ENCODE results near the gene PGLYRP2.
"Not testable (repeated sequence)": the region's sequence is repeated elsewhere in the genome, so short reads cannot be mapped to it uniquely, and the experiment has no call there.

Gene PGLYRP2

DNA sequence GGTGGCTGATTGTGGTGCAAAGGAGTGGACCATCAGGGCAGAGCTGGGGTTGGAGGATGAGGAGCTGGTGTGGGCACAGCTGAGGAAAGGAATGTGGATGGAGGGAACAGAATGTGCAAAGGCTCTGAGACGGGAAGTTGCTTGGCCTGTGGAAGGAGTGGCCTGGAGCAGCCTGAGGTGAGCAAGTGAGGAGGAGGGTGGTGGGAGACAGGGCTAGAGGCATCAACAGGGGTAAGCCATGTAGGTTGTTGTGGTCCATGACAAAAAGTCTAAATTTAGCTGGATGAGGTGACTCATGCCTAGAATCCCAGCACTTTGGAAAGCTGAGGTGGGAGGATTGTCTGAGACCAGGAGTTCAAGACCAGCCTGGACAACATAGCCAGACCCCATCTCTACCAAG, 38.5 kb upstream of the PGLYRP2 start:
- no peak overlapping the region for H3K4me2 ChIP-seq (ENCODE audit: low read depth, low read length, poor library complexity, severe bottlenecking)
- TF ChIP-seq CTCF (conservative IDR thresholded peaks at IDR 0.05; ENCODE audit: low read length) (no peak), EZH2phosphoT487 (IDR thresholded peaks at IDR 0.05; ENCODE audit: borderline replicate concordance) (no peak)
- H2AFZ ChIP-seq (ENCODE audit: low read length), result no peak overlapping the region
- no peak overlapping the region for H3K9ac ChIP-seq (ENCODE audit: low read depth, low read length, poor library complexity, severe bottlenecking)
- H3F3A ChIP-seq (ENCODE audit: low read depth), result no peaks in the 10 kb centered on the region
- H3K36me3 ChIP-seq (ENCODE audit: insufficient read depth, low read length), result no peaks in the 10 kb centered on the region
- H3K4me3 ChIP-seq (ENCODE audit: low read length, poor library complexity, severe bottlenecking), result no peak overlapping the region
- H3K9me3 ChIP-seq (ENCODE audit: insufficient read depth, low read depth, low read length), result peaks cover 7% of the 10 kb centered on the region; the same call in 1 of the 2 replicates
- no peaks in the 10 kb centered on the region for H3K27me3 ChIP-seq (ENCODE audit: insufficient read depth, low read length, poor library complexity, severe bottlenecking)
- H3K9me2 ChIP-seq (replicated peaks; ENCODE audit: low read depth, low read length), result no peaks in the 10 kb centered on the region
- H3K79me2 ChIP-seq (ENCODE audit: insufficient read depth, low read length), result no peaks in the 10 kb centered on the region
- H4K20me1 ChIP-seq (ENCODE audit: insufficient read depth, low read length, poor library complexity, severe bottlenecking), result no peaks in the 10 kb centered on the region
- peaks cover 16% of the 10 kb centered on the region for H3K4me1 ChIP-seq (ENCODE audit: insufficient read depth, low read length, poor library complexity, severe bottlenecking)

DNA sequence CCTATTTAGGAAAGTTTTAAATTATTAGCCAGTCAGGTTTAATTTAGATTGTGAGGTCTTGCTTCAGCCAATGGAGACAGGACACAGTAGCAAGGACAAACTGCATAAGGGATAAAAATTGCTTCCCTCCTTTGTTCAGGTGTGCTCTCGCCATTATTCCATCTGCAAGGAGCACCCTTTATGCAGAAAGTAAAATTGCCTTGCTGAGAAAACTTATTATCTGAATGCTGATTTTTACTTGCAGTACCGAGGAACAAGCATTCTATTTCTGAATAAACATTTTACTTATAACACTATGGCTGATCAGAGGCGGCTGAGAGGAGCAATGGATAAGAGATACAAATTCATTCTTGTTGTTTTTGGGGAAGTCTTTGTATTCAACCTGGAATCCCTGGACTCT, 37.1 kb upstream of the PGLYRP2 start:
- no peak for TF ChIP-seq EZH2phosphoT487 (IDR thresholded peaks at IDR 0.05; ENCODE audit: borderline replicate concordance)
- TF ChIP-seq CTCF (conservative IDR thresholded peaks at IDR 0.05; ENCODE audit: low read length), result no peak
- H3K27me3 ChIP-seq (ENCODE audit: insufficient read depth, low read length, poor library complexity, severe bottlenecking), result no peaks in the 10 kb centered on the region
- H3K9me3 ChIP-seq (ENCODE audit: insufficient read depth, low read depth, low read length), result peaks cover 7% of the 10 kb centered on the region; the same call in 1 of the 2 replicates
- H3K79me2 ChIP-seq (ENCODE audit: insufficient read depth, low read length), result no peaks in the 10 kb centered on the region
- H3K4me1 ChIP-seq (ENCODE audit: insufficient read depth, low read length, poor library complexity, severe bottlenecking), result peaks cover 16% of the 10 kb centered on the region
- no peak overlapping the region for H3K9ac ChIP-seq (ENCODE audit: low read depth, low read length, poor library complexity, severe bottlenecking)
- no peak overlapping the region for H3K4me2 ChIP-seq (ENCODE audit: low read depth, low read length, poor library complexity, severe bottlenecking)
- no peak overlapping the region for H2AFZ ChIP-seq (ENCODE audit: low read length)
- H3K36me3 ChIP-seq (ENCODE audit: insufficient read depth, low read length), result no peaks in the 10 kb centered on the region
- H3K9me2 ChIP-seq (replicated peaks; ENCODE audit: low read depth, low read length), result no peaks in the 10 kb centered on the region
- H3K4me3 ChIP-seq (ENCODE audit: low read length, poor library complexity, severe bottlenecking), result no peak overlapping the region
- no peaks in the 10 kb centered on the region for H3F3A ChIP-seq (ENCODE audit: low read depth)
- no peaks in the 10 kb centered on the region for H4K20me1 ChIP-seq (ENCODE audit: insufficient read depth, low read length, poor library complexity, severe bottlenecking)

- H3K4me1 ChIP-seq (ENCODE audit: insufficient read depth, low read length, poor library complexity, severe bottlenecking), result peaks cover 16% of the 10 kb centered on the region
- peak overlapping the region; percentile 56 for H3K4me3 ChIP-seq (ENCODE audit: low read length, poor library complexity, severe bottlenecking)
- peak overlapping the region; percentile 78 for H3K4me2 ChIP-seq (ENCODE audit: low read depth, low read length, poor library complexity, severe bottlenecking)
Measured at GRCh38 chr19:15515227-15515625, 35.9 kb upstream of the PGLYRP2 start.

DNA sequence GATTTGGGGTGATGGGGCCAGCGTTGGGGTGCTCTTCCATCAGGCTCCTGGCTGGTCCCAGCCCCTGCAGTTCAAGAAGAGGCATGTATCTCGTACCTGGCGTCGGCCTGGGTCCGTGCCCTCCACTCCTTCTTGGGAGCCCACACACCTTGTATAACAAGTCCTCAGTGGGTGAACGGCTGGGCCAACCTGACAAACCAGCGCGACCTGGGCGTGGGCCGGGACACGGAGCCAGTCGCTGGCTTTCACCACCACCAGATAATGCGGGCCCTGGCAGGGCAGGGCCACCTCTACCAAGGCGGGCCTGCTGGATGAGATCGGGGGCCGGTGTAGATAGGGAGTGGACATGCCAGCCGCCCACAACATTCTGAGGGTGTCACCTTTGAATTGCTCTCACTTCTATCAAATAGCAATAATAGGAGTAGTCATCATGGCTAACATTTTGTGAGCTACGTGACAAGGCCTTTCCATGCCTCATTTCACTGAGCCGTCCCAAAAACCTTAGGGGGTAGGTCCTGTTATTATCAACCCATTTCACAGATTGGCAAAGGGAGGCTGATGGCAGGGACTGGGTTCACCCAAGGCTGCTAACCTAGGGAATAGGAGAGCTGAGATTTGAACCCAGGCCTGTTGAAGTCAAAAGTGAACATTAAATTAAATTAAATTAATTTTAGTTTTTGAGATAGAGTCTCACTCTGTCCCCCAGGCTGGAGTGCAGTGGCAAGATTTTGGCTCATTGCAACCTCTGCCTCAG, 32.5 kb upstream of the PGLYRP2 start:
- no peak overlapping the region for H3K4me2 ChIP-seq (ENCODE audit: low read depth, low read length, poor library complexity, severe bottlenecking)
- TF ChIP-seq CTCF (conservative IDR thresholded peaks at IDR 0.05; ENCODE audit: low read length), result no peak
- no peak overlapping the region for H3K9ac ChIP-seq (ENCODE audit: low read depth, low read length, poor library complexity, severe bottlenecking)
- H3K9me2 ChIP-seq (replicated peaks; ENCODE audit: low read depth, low read length), result no peaks in the 10 kb centered on the region
- no peak overlapping the region for H3K4me3 ChIP-seq (ENCODE audit: low read length, poor library complexity, severe bottlenecking)
- no peaks in the 10 kb centered on the region for H4K20me1 ChIP-seq (ENCODE audit: insufficient read depth, low read length, poor library complexity, severe bottlenecking)
- H3K27me3 ChIP-seq (ENCODE audit: insufficient read depth, low read length, poor library complexity, severe bottlenecking), result no peaks in the 10 kb centered on the region
- H3K79me2 ChIP-seq (ENCODE audit: insufficient read depth, low read length), result no peaks in the 10 kb centered on the region
- H2AFZ ChIP-seq (ENCODE audit: low read length), result no peak overlapping the region
- H3K36me3 ChIP-seq (ENCODE audit: insufficient read depth, low read length), result no peaks in the 10 kb centered on the region
- peaks cover 16% of the 10 kb centered on the region for H3K4me1 ChIP-seq (ENCODE audit: insufficient read depth, low read length, poor library complexity, severe bottlenecking)
- no peaks in the 10 kb centered on the region for H3F3A ChIP-seq (ENCODE audit: low read depth)
- H3K9me3 ChIP-seq (ENCODE audit: insufficient read depth, low read depth, low read length), result peaks cover 7% of the 10 kb centered on the region; the same call in 1 of the 2 replicates

More at GRCh38 chr19:15515227-15515625, 35.9 kb upstream of the PGLYRP2 start:
- not testable (repeated sequence) for H4K20me1 ChIP-seq (ENCODE audit: insufficient read depth, low read length, poor library complexity, severe bottlenecking); H3K36me3 ChIP-seq (ENCODE audit: insufficient read depth, low read length); H3F3A ChIP-seq (ENCODE audit: low read depth); H3K9me2 ChIP-seq (replicated peaks; ENCODE audit: low read depth, low read length); H3K79me2 ChIP-seq (ENCODE audit: insufficient read depth, low read length); H3K27me3 ChIP-seq (ENCODE audit: insufficient read depth, low read length, poor library complexity, severe bottlenecking); H3K9me3 ChIP-seq (ENCODE audit: insufficient read depth, low read depth, low read length)
- Histone ChIP-seq H3K9ac (ENCODE audit: low read depth, low read length, poor library complexity, severe bottlenecking) (peak overlapping the region; percentile 77), H2AFZ (ENCODE audit: low read length) (peak overlapping the region; percentile 85; the same call in 1 of the 2 replicates)
